ENCODE results near the gene CNTNAP2.
A peak's percentile ranks its signal among the peaks of the same experiment; 100 is the strongest.

CNTNAP2 gene

DNA sequence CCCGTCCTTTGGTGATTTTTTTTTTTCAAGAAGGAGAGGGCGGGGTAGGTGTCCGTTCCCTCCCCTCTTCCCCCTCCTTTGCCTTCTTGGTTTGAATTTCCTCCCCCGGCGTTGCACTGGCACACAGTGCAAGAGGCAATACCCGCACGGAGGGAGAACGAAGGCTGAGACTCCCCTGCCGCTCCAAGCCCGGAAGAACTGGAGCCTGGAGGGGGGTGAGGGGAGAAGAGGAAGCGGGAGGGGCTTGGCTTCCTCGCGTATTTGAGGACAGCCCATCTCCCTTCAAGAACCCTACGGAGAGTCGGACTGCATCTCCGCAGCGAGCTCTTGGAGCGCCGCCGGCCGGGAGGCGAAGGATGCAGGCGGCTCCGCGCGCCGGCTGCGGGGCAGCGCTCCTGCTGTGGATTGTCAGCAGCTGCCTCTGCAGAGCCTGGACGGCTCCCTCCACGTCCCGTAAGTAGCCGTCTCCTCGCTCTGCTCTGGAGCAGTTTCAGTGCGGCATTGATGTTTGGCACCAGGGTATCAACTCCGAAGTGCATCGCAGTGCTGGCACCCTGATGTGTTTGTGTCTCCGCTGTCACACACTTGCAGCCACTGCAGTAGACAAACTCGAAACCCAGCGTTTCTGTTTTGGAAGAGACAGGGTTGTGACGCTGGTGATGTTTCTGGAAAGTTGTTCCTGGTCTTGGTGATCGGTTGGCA, at the start of gene CNTNAP2:
Gene CNTNAP2 (plus strand): TSS at position 281 of the 702 bp plus-strand sequence. CDS start 76 bp downstream, at position 357.
- no peak for FAIRE-seq

DNA sequence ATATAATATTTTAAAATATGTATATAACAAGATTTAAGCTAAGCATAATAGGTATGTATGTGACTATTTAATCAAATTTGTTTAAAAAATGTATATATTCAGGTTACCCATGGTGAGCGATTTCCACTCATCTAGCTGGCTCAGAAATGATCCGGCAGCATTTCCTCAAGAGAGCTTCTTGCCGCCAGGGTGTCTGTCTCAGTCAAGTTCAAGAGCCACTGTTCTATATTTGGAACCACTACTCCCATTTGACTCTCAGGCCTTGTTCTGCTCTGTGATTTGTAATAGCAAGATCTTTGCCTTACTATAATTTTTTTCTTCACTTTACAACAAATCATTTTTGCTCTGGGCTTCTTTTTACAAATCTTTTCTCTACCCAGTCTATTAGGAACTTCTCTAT, 48.7 kb upstream of the CNTNAP2 start:
- no peak for FAIRE-seq

DNA sequence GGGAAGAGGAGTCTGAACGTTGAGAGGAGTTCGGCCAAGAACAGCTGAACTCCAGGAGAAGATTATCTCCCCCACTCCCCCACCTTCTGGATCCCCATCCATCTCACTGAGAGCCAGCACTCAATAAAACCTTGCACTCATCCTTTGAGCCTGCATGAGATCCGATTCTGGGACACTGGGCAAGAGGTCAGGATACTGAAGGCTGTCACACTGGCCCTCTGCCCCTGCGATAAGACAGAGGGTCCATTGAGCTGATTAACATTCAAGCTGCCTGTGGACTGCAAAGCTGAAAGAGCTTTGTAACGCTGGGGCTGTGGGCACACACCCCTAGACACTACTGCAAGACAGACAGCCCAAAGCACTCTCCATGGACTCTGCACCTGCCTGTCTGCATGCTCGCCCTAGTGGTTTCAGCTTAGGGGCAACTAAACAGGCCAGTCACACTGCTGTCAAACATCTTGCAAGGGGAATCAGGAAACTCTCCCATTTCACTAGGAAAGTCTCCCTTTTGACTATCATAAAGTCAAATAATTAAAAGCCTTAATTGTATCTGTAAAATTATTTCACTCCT, 42.3 kb upstream of the CNTNAP2 start:
- no peak for FAIRE-seq

DNA sequence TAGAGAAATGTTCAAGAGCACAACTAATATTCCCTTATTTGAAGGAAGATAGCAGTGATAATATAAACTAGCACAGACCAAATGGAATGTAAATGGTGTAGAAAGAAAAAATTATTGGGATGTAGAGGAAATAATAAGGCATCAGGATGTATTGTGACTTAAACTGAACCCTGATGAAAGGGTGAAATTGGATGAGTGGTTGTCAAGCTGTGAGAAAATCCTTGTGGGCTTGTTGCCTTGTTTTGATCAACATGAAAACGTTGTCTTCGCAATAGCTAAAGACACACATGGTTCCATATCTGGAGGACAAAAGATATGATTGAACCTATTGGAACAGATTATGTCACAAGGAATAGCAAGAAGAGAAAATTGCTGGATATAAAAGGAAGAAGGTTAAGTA, 40.3 kb upstream of the CNTNAP2 start:
- FAIRE-seq: no peak

DNA sequence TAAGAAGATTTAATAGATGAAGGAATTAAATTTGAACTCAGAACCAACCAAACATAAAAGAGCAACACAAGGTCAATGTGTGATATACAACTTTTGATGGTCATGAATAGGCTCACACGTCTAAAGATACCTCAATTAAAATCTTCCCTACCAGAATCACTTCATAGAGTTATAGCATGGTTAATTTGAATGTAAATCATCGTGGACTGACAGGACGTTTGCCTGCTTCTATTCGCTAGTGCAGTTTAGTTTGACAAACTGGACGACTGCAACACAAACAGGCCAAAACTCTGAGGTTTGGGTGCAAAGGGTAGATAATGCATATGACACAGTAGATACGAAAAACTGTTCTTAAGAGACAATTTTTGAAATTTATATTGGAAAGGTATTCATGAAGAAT, 32.5 kb upstream of the CNTNAP2 start:
- no peak for FAIRE-seq

DNA sequence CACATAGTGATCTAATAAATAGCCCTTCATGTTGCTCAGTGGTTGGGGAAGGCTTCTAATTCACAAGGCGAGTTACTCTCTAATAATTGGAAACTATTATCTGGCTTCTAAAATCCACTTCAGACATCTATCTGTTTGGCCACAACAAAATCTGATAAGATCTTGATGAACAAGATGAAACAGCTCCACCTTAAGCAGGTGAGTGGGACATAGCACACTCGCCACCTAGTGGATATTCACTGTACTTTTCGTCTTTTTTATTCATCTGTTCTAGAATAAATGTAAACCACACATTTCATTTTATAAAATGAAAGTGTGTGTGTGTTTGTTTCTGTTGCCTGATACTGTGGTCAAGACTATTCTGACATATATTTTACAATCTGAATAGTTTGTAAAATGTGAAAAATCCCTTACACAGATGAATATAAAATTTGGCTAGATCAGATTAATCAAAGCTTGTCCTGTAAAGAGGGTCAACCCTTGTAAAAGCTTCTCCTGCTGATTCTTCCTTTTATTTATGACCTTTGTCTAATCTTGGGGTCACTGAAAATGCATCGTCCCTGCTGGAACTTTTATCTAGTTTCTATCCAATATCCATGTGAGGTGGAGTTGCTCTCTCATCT, 26.5 kb upstream of the CNTNAP2 start:
- FAIRE-seq: peak; percentile 93

DNA sequence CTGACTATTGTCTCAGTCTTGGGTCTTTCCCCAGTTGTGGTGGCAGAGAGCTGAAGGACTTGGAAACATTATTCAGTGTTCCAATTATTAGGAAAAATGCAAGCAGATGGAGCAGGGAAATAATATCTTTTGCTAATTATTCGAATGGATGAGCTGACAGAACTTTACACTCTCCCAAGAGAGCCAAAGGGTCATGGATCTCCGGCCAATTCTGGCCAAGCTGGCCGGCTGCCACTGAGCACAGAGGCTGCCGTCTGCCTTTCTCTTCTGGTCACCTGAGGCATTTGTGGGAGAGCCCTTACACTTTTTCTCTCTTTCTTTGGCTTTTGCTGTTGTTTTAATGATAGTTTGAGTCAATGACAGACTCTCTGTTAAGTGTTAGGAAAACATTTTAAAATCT, 22.2 kb upstream of the CNTNAP2 start:
- no peak for FAIRE-seq

DNA sequence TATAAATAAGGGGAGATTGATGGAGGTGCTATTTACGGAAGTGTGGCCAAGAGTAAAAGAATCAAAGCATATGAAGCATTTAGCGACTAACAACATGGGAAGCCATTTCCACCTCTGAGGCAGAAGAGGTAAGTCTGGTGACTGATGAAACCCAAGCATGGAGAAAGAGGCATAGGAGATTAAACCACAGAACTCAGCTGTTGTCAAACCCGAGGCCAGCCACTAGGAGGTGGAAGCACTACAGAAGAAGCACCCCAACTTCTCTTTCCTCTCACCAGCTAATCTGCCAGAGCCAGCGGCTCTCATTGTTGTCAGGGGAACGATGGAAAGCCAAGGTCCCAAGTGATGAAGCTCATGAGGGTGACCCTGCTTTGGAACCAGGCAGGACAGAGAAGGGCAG, 19.6 kb upstream of the CNTNAP2 start:
- FAIRE-seq: no peak

DNA sequence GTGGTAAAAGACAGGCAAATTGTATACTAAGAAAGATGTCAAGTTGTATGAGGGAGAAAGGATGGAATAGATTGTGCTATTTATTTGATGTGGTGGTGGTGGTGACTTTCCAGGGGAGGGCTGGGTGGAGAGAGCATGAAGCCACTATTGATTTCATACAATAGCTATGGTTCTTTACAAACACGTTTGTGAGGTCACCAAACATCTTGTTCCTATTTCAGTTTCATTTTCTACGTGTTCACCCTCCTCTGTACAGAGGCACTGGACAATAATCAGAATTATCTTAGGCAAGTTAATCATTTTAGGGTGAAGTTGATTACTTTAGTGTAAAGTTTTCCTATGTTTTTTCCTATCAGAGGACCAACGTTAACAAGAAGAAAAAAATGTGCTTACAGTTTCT, 10.3 kb upstream of the CNTNAP2 start:
- FAIRE-seq: no peak

DNA sequence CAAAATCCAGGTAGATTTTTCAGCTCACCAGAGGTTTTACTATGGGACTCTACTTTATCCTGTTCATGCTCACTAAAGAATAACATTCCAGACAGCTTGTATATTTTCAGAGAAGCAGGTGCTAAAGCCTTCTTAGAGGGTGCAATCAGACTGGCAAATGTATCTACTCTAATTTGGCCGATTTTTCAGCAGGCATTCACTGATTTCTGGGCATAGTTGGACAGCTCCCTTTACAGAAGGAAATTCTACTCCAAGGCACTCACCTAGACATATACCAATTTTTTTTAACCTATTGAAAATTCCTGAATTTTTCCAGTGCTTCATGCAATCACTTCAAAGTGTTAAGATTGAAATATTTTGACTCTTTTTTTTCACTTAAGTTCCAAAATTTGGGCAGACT, 3.8 kb upstream of the CNTNAP2 start:
- no peak for FAIRE-seq

DNA sequence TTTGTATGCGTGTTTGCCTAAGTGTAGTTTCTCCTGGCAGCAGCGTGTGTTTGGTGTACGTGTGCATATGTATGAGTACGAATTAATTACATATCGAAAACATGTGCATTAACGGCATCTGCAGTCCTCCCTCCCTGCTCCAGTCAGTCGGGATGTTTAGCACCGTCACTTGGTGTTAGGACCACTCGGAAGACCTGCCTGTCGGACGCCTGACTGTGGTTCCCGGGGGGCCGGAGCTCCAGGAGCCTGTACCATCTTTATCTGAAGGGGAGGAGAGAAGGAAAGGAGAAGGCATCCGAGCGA, 1.1 kb upstream of the CNTNAP2 start:
- no peak for FAIRE-seq

DNA sequence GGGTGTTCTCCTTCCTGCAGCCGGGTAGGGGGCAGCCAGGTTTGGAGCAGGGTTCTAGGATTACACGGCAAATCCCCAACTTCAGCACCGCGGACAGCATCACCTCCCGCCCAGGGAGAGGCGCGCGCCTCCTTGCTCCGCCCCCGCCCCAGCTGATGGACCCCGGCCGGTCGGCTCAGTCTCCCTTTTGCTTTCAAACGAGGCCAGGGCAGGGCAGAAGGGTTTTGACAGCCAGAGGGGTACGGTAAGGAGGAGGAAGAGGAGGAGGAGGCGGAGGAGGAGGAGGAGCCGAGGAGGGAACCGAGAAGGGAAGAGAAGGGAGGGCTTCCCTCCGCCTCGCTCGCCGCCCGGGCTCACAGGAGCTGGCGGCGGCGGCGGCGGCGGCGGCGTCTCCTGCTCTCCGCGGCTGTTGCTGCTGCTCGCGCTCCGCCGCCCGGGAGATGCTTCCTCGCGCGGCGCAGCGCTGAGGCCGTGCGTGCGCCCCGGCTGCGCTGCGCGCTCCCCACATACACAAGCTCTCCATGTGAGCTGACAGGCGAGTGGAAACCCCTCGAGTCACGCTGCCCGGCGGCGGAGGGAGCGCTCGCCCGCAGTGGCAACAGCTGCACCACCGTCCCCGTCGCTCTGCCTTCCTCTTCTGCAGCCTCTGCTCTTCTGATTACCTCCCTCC, 615 bp upstream of the CNTNAP2 start:
- FAIRE-seq: no peak

DNA sequence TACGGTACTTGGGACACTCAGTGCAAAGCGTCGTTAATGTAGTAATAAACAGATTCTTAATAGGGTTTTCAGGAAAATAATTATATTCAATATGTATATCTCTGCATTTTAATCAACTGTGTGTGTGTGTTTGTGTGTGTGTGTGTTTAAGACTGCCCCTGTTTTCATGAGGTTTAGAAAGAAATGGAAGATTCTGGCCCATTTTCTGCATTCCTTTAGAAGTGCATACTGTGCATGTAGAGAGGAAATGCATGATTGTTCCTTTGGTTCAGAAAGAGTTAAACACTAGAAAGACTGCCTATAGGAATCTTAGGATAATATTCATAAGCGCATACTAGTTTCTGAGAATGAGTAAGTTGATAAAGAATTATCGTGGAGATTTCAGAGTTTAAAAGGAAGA, 975 bp downstream of the CNTNAP2 start:
- FAIRE-seq: no peak

DNA sequence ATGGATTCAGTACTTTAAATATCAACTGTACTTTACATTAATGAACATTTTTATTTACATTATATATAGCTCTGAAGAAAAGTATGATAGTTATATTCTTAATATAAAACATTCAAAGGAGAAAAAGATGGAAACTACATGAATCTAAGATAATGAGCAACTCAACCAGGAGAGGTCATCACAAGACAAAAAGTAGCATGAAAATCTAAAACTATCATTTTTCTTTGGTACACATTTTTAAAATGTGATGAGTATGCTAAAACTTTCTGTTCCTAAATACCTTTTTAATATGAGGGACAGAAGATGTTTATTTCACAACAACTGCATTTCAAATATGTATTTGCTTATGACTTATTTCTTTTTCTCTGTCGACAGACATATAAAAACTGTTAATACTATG, 2.4 kb downstream of the CNTNAP2 start:
- peak; percentile 89 for FAIRE-seq

DNA sequence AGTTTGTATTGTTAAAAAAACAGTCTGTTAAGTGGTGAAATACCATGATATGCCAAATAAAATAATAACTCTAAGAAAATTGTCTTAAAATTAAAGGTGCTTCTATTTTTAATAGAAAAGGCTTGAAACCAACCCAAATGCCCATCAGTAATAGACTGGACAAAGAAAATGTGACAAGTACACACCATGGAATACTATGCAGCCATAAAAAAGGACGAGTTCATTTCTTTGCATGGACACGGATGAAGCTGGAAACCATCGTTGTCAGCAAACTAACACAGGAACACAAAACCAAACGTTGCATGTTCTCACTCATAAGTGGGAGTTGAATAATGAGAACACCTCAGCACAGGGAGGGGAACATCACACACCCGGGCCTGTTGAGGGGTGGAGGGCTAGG, 7.1 kb downstream of the CNTNAP2 start:
- no peak for FAIRE-seq

DNA sequence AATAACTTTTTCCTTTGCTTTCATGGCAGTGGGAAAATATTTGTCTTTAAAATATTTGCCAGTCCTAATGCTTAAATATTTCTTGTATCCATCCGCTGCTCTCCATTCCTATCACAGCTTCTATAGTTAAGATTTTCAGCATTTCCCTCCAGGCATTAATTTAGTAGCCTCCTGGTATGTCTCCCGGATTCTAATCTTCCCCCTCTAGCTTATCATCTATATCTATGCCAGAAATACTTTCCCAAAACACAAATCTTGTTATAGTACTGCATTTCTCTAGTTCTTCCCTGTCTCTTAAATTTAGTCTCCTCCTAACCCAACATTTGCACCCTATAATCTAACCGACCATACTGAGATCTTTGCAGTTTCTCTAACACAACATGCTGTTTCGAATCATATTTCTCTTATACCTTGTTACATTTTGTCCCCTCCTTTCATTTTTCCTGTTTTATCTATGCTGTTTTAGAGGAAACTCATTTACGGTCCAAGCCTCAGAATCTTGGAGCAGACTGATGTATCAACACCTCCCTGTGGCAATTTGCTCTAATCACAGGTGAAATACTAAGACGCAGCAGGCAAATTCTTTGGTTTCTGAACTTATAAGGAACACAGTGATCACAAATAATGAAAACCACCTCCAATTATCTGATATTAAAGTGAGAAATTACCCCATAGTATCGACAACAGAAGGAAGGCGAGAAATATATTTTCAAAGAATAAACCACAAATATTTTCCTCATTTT, 10.3 kb downstream of the CNTNAP2 start:
- FAIRE-seq: no peak

DNA sequence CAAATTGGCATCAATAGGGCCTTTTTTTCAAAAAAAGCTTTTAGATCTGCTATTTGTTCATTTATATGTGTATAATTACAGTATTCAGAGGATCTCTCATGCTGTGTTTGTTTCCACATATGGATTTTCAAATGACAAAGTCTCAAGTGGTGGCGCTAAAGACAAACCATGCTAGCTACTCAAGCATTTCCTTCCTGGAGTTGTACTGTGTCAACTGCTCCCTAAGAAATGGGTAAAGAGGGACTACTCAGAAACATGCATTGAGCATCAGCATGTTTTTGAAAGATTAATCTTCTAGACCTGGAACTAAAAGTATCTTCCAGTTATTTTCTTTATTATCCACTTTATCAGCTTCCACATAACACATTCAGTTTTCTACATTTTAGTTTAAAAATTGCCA, 12.7 kb downstream of the CNTNAP2 start:
- no peak for FAIRE-seq

DNA sequence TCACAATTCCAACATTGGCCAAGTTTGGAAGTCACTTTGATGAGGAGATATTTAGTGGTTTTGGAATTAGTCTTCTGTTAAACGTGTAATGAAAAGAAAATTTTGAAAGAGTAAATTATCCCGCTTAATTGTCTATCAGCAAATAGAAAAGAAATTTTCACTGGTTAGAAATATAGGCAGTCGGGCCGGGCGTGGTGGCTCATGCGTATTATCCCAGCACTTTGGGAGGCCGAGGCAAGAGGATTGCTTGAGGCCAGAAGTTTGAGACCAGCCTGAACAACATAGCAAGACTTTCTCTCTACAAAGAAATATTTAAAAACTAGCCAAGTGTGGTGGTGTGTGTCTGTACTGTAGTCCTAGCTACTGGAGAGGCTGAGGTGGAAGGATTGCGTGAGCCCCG, 13.4 kb downstream of the CNTNAP2 start:
- no peak for FAIRE-seq

DNA sequence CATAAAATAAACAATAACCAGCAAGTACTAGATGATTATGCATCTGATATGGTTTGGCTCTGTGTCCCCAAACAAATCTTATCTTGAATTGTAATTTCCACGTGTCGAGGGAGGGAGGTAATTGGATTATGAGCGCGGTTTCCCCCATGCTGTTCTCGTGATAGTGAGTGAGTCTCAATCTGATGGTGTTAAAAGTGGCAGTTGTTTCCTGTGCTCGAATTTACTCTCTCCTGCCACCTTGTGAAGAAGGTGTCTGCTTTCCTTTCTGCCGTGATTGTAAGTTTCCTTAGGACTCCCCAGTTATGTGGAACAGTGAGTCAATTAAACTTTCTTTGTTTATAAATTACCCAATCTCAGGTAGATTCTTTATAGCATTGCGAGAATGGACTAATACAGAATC, 15.1 kb downstream of the CNTNAP2 start:
- no peak for FAIRE-seq

DNA sequence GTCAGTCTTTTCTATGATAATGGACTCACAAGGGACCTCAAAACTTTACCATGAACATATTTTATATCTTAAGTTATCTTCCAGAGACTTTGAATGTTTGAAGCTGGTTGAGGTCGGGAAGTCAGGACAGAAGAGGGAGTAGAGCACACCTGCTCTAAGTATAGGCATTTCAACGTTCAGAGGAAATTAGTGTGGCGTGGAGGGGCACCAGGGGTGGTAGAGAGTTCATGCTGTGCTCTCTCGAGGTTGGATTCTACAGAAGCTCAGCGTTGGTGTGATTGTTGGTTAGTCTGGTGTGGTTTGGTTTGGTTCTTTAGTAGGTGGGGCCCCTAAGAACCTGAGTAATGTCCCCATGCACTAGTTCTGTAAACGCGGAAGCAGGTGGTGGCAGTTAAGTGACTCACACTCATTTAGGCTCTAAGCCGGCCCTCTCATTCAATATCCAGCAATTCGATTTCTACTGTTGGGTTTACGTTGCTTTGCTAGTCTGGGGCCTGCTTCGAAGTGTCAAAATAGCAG, 19.8 kb downstream of the CNTNAP2 start:
- FAIRE-seq: no peak

DNA sequence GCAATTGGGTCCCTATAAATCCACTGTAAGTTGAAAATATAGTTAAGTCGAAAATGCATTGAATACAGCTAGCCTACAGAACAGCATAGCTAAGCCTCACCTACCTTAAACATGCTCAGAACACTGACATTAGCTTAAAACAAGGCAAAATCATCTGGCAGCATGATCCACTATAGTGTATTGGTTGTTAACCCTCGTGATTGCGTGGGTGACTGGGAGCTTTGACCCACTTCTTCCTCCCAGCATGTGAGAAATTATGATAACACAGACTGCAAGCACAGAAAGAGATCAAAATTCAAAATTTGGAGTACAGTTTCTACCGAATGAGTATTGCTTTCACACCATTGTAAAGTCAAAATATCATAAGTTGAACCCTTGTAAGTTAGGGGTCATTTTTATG, 22.3 kb downstream of the CNTNAP2 start:
- no peak for FAIRE-seq

DNA sequence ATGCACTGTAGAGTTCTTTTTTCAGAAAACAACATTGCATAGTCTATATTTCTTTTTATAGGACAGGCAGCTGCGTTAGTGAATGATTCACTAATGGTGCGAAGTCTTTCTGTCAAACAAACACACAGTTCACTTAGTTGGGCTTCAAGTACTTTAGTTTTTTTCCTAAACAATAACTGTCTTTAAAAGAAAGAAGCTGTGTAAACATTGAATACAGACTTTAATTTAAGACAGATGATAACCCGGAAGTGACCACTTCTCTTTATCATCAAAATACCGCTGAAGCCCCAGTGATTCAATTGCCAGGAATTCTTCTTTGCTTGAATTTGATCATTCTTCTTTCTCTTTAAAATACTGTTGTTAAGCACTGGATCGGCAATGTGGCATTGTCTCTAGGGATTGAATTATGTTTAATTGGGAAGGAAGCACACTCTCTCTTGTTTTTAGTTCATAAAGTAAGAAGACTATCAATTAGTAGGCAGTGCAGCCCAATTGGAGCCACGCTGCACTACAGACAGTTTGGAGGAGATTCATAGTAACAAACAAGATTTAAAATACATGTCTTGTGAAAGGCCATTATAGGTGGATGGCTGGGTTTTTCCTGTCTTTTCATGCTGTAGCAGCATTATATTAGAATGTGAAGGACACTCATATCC, 30.4 kb downstream of the CNTNAP2 start:
- no peak for FAIRE-seq

DNA sequence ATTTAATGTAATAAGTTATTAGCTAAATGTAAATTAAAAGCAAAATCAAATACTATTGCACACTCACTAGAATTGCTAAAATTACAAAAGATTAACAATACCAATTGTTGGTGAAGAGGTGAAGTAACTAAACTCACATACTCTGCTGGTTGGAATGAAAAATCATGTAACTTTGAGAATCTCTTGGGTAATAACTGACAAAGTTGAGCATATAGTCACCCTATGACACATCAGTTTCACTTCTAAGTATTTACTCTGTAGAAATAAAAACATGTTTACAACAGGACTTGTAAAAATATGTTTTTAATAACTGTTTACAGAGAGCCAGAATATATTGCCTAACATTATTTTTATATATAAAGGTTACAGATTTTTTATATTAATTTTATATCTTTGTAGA, 33.6 kb downstream of the CNTNAP2 start:
- peak; percentile 83 for FAIRE-seq
